GM21515 (cell line): ENCODE measurements around the gene FHOD3.
"Not testable (repeated sequence)": the region's sequence is repeated elsewhere in the genome, so short reads cannot be mapped to it uniquely, and the experiment has no call there.

Source experiments
- ATAC-seq: cut with Tn5 transposase; IDR thresholded peaks from one replicate; pipeline ENCODE4 v1.9.1; 2021; ENCODE audit not compliant: unreplicated experiment

The FHOD3 gene

GRCh38 chr18:36441426-36442240 lies 144.1 kb downstream of the FHOD3 start:
- no peak for ATAC-seq

DNA sequence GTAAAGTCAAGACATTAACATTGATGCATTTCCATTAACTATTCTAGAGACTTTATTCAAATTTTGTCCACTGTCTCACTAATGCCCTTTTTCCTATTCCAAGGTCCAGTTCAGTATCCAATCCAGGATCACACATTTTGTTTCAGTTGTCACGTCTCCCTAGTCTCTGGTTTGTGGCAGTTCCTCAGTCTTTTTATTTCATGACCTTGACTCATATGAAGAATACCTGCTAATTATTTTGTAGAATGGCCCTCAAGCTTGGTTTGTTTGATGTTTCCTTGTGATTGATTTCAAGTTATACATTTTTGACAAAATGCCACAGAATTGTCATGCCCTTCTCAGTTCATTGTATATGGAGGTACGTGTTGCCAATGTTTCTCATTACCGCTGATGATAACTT lies 145.2 kb downstream of the FHOD3 start:
- no peak for ATAC-seq

DNA sequence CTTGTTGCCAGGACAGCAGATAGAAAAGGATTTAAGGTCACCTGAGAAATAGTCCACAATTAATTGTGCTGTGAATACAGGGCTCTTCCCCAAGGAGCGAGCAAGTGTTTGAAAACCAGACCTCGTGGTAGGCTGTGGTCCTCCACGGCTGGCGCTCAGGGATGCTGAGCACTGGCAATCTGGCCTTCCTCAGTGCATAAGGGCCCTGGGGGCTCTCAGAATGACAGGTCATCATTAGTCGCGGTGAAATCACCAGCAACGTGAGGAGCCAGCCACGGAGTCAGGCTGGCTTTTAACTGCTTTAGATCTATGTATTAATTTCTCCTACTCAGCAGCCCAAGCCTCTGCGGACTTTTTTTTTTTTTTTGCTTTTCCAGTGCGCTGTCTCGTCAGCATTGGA lies 148.5 kb downstream of the FHOD3 start:
- ATAC-seq = no peak

GRCh38 chr18:36448384-36449290 lies 151.1 kb downstream of the FHOD3 start:
- no peak for ATAC-seq

DNA sequence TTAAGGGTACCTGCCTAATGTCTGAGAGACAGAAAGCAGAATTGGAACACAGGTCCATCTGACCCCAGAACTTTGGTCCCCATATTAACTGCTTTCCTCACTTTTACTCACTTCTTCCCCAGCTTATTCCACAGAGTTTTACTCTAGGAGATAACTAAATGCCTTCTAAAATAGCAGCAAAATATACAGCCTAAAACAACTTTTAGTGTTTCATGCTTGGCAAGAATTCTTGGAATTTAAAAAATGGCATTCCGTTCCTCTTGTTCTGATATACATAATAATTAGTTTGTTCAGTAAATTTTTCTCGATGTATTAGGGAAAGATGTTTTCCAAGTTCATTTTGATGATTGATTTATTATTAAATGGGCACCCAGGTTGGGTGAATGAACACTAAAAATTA lies 151.9 kb downstream of the FHOD3 start:
- no peak for ATAC-seq

DNA sequence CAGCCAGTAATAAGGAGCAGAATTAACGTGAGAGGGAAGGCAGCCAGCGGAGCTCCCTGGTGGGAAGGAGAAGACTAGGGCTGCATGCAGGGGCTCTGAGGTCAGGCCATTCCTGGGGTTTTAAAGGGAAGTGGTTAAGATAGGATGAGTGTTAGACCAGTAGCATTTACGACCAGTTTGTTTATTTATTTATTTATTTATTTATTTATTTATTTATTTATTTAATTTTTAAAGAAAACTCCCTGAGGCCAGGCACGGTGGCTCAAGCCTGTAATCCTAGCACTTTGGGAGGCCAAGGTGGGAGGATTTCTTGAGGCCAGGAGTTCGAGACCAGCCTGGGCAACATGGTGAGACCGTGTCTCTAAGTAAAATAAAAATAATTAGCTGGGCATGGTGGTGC lies 152.8 kb downstream of the FHOD3 start:
- ATAC-seq = no peak

DNA sequence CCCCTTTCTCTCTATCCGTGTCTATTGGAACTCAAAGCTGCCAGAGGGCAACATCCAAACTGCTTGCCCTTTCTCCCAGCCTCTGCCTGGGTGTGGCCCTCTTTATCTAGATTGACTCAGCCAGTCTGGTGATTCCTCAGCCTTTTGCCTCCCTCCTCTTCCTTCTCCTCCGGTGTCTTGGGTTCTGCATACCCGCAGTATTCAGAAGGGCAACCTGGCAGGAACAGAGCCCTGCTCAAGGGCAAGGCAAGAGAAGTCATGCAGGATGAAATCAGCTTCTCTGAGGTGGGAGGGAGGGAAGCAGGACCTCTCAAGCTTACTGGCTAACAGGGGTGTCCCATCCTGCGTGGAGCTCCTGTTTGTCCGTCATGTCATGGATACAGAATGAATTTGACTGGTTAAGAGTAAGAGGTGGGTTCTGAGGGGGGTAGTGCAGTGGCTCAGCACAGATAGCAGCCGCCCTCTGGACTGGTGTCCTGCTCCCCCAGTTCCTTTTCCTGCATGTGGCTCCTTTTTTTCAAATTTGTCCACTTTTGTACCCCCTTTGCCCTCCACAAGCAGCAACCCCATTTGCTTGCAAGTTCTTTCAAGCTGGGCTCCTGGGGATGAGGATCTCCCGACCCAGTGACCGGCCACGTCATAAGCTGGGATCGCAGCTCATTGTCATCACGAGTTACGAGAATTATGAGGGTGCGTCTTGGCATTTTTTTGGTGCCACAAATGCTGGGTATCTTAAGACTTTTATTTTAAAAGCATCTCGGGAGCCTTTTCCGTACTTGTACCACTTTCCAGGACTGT lies 154.1 kb downstream of the FHOD3 start:
- no peak for ATAC-seq

- ATAC-seq = no peak
Observed at GRCh38 chr18:36454245-36454644, 156.7 kb downstream of the FHOD3 start.

DNA sequence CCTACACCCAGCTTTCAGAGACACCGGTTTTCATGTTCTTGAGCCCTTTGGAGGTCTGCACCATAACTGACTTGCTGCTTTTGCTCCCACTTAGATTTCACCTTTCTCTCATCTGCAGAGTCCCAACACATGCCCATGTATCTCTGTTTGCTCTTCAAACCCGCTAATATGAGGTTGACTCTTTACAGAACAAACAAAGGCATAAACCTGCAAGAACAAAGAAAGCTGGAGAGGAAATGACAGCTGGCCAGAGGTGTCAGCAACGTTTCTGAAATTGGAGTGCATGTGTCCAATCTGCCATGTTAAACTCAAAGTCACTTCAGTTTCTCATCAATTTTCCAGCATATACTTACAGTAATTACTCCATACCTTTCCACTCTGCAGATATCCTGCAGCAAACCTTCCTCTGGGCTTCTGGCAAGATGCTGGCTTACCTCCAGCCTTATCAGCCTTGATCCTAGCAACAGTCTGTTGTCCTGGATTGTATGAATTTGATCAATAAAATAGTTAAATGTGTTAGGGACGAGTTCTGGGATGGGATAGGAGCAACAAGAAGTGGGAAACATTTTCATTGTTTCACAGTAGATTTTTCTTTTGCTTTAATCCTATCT lies 157.4 kb downstream of the FHOD3 start:
- ATAC-seq = no peak

DNA sequence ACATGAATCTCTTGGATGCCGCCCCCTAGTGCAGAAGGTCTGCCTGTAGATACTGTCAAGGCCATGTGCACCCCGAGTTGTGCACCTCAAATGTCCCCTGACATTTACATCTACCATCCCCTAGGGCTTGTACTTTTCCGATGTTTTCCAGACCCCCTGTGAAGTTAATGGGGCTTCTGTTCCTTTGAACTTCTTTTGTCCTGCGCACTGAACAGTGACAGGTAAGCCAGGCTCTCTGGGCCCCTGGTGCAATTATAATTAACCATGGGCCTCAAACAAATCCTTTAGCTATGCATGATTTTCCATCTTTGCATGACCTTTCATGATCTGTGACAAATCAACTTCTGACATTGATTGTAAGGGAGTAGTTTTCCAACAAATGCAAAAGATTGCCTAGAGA lies 158.4 kb downstream of the FHOD3 start:
- ATAC-seq = no peak

DNA sequence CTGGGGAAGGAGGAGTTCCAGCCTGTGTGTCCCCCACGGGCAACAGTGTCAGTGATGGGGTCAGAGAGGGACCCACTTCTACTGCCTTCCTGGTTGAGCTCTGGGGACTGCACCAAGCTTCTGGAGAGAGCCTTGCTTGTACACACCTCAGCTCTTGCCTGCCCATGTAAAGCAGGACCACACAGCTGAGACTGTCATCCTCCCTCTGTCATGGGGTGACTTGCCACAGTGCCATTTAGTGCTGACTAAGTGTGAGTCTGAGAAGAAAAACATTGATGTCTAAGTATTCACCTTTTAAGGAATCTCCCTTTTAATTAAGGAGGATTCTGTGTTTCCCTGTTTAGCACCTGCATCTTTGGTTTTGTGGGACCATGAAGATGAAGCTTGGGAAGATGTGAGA lies 159.1 kb downstream of the FHOD3 start:
- no peak for ATAC-seq

DNA sequence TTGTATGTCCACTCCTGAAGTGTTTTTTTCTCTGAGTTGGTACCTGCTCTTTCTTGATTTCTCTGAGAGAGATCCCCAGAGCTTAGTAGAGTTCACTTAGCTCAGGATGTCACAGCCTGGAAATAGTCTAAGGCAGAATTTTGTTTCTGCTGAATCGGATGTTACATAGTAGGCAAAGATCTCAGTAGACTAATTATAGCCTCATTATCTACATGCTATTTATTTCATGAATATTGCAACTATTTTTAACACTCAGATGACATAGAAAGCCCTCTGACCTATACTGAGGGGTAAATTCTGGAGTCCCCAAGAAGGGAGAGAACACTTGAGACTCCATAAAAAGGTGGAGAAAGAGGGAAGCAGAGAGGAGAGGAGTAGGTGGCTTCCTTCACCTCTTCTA lies 160.2 kb downstream of the FHOD3 start:
- no peak for ATAC-seq

DNA sequence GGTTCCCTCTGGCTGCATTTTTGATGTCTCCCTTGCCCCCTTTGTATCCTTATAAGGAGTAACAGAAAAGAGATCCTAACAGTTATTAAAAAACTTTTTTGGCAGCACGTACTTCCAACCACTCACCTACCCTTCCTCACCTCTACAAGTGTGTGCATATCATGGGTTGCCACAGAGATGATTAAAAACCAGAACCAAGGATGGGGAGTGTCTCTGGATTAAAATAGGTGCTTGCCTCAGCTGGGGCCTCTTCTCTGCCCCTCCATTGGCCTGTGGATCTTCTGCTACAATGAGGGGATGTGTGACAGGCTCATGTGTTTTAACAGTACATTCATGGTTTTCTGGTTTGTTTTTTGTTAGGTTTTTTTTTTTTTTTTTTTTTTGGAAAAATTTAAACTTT lies 160.8 kb downstream of the FHOD3 start:
- ATAC-seq = no peak

DNA sequence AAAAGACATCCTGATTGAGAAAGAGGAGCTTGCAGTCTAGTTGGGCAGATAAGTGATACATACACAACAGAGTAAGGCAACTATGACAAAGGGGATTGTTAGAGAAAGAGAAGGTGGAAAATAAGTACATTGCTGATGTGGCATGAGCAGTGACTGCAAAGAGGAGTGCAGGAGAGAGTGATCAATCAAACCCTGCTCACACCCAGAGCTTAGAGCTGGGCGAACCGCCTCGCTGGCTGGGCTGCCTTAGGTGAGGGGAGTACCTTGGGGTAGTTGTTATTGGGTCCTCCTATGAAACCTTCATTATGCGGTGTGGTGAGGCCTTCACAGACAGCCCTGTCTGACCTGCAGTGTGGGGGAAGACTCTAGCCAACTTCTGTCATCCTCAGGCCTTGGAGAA lies 161.7 kb downstream of the FHOD3 start:
- no peak for ATAC-seq

GRCh38 chr18:36459786-36460185 lies 162.3 kb downstream of the FHOD3 start:
- no peak for ATAC-seq

- no peak for ATAC-seq
Observed at GRCh38 chr18:36460324-36460850, 162.9 kb downstream of the FHOD3 start.

DNA sequence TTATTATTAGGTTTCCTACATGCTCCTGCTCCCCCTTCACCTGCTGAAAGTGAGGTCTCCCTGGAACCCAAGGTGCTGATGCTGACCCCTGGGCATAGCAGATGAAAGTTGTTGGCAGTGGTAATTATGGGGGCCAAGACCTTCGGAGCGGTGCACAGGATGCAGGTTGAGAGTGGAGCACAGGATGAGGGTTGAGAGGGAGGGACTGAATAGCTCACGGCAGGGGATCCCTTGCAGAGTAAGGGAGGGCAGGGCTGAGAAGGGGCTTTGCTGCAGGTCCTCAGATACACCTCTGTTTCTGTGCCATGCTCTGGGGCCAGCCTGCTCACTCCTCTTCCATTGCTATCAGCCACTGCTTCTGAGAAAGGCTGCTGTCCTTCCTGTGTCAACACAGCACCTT lies 163.3 kb downstream of the FHOD3 start:
- ATAC-seq = no peak

DNA sequence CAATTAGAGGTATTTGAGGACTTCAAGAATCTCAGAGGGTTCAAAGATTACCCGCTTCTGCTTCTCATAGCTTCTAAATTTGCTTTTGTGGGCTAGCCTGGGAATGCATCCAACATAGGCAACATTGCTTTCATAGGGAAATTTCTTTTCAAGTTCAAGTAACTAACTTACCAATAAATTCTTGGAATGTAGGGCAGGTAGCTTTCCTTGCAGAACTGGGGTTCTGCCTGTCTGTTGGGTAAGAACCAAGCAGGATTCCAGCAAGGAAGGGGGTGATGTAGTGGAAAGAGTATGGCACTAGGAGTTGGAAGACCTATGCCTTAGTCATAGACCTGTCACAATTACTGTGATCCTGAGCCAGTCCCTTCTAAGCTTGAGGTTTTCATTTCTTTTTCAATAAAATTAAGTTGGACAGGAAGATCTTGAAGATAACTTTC lies 164.1 kb downstream of the FHOD3 start:
- no peak for ATAC-seq

- not testable (repeated sequence) for ATAC-seq
Observed at GRCh38 chr18:36463516-36463915, 166.0 kb downstream of the FHOD3 start.

DNA sequence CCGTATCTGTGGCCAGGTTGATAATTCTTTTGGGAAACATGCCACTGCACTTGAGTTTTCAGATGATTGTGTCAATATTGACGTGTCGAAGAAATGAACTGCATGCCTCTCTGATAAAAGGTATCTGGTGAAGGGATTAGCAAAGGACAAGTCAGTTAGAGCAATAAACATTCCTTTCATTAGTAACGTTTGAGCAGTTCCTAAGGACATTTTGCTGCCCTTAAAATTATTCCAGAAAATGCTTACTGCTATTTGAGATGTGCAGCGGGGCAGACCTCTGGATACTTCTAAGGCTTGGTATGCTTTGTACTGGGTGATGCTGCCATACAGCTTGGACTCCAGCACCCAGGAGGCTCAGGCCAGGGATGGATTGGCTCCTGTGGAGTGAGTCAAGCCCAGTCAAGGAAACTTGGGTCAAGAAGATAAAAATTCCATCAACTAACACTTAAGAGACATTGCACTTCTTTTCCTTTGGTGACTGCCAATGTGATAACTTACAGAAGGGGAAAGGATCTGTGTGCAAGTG lies 166.7 kb downstream of the FHOD3 start:
- no peak for ATAC-seq
